GM10248 (cell line): ENCODE measurements around the gene TMEM121.

ENCODE experiments used
- CTCF ChIA-PET: fragments of 300-600 bp; sonication (Branson Sonifier 250); formaldehyde crosslinking; extraction: SDS; loops from one replicate; lab custom pipeline; 2021; ENCODE audit warnings: antibody characterized with exemption; lab: Yijun Ruan, JAX
- POLR2A ChIA-PET: fragments of 350-650 bp; sonication (Branson Sonifier 250); formaldehyde crosslinking; extraction: SDS; loops from one replicate; lab custom pipeline; 2020; ENCODE audit warnings: antibody characterized with exemption; lab: Yijun Ruan, JAX
- DNase-seq: peaks from one replicate; pipeline ENCODE4 v3.0.0; 2012; ENCODE audit errors: extremely low spot score
- CTCF ChIP-seq: IDR thresholded peaks from 2 replicates; pipeline ENCODE4 v1.5.1; 2012; ENCODE audit warnings: mild to moderate bottlenecking, low read depth; ENCODE audit errors: extremely low read depth, missing control alignments, control extremely low read depth

Gene TMEM121

DNA sequence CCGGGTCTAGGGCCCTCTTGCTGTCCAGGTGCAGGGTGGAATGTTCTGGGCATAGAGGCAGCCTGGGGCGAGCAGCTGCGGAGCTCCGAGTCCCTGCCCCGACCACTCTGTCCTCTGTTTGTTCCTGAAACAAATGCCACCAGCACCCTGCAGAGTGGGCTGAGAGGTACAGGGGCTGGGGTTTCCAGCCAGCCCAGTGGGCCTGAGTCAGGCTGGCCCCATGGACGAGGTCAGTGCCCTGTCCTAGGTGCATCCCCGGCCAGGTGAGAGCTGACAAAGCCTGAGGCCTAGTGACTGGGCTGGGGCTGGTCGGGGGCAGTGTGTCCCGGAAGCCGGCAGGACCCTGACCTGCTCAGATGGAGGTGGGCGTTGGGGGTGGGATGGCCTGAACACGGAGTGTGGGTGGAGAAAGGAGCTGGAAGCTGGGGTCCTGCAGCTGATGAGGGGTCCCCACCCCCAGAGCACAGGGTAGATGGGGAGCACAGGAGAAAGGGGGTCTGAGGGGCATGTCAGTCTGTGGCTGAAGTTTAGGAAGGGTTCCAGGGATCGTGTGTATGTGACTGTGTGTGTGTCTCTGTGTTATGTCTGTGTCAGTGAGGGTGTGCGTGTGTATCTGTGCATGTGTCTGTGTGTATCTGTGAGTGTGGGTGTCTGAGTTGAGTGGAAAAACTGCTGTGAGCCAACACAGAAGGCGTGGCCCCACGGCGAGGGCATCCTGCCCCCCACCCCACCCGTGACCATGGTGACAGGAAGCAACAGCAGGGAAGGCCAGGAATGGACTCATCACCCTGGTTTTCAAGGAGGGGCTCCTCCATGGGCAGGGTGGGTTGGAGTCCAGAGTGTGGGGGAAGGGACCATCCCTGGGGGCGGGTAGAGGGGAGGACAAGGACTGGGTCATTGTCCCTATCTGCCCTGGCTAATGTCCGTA, 42.0 kb upstream of the TMEM121 start:
- TF ChIP-seq CTCF = no peak
- CTCF ChIA-PET = interaction anchor here (0.7 kb wide), 1 partner anchor 510 kb away, joined by 3 read pairs; no protein-coding TSS in a partner anchor
- POLR2A ChIA-PET = interaction anchor here (0.6 kb wide), 2 partner anchors 55 to 374 kb away, joined by 3 to 4 read pairs; no protein-coding TSS in a partner anchor
- DNase-seq = no peak

DNA sequence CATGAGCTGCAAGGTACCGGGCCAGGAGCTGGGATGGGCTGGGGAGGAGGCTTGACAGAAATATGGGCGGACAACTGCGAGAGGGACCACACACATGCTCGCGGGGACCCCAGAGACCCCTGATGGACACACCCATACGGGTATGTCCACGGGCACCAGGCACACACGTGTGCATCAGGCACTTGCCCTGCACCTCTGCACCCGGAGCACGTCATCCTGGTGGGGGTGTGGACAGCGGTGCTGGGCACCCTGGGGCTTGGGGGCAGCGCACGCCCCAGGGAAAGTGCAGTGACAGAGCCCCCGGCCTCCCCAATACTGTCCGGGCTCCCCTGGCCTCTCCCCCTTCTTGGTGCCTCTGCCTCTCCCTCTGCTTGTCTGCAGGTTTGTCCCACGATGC, 41.4 kb upstream of the TMEM121 start:
- ChIA-PET POLR2A (interaction anchor here (0.6 kb wide), 1 partner anchor 55 kb away, joined by 3 read pairs; no protein-coding TSS in a partner anchor), CTCF (no interaction called here)
- no peak for TF ChIP-seq CTCF
- no peak for DNase-seq

GRCh38 chr14:105485739-105486162, 40.6 kb upstream of the TMEM121 start:
- peak; percentile 54 for DNase-seq
- peak; percentile 64 for TF ChIP-seq CTCF
- ChIA-PET CTCF (interaction anchor here (1.5 kb wide), 2 partner anchors 15 to 115 kb away, joined by 4 to 5 read pairs; no protein-coding TSS in a partner anchor), POLR2A (interaction anchor here (0.8 kb wide), 1 partner anchor 1970 kb away, joined by 3 read pairs; no protein-coding TSS in a partner anchor)

GRCh38 chr14:105486163-105486973, 40.0 kb upstream of the TMEM121 start, which contains the start of gene CRIP1:
Gene CRIP1 (plus strand): TSS chr14:105486886. CDS start chr14:105487260, 374 bp downstream.
- POLR2A ChIA-PET = interaction anchor here (0.8 kb wide), 1 partner anchor 1970 kb away, joined by 3 read pairs; no protein-coding TSS in a partner anchor
- CTCF ChIA-PET = interaction anchor here (1.5 kb wide), 2 partner anchors 15 to 115 kb away, joined by 4 to 5 read pairs; no protein-coding TSS in a partner anchor
- no peak for TF ChIP-seq CTCF
- no peak for DNase-seq

DNA sequence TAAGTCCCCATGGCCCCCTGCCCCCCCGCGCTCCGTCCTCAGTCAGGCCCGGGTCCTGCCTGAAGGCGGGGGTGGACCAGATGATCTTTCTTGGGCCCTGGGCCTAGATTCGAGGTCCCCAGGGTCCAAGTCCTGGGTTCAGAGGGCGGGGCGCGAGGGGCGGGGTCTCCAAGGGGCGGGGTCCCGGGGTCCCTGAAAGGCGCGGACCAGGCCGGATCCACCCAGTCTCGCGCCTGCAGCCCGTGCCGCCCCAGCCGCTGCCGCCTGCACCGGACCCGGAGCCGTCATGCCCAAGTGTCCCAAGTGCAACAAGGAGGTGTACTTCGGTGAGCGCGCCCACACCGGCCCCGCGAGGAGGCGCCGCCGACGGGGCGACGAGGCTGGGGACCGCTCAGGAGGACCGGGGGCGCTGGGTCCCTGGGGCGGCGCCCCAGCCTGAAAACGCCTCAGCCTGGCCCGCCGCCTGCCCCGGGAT, 39.4 kb upstream of the TMEM121 start:
- TF ChIP-seq CTCF = no peak
- POLR2A ChIA-PET = no interaction called here
- DNase-seq = peak; percentile 61
- CTCF ChIA-PET = interaction anchor here (1.5 kb wide), 2 partner anchors 16 to 116 kb away, joined by 4 to 5 read pairs; no protein-coding TSS in a partner anchor
